Mucosa of rectum (tissue), 2 donors: ENCODE measurements around the gene IL34.
"Not testable (repeated sequence)": the region's sequence is repeated elsewhere in the genome, so short reads cannot be mapped to it uniquely, and the experiment has no call there.

Source experiments
- H3K27ac ChIP-seq, 2 donors: one replicate each; pipeline ENCODE4 v1.7.0; 2013; ENCODE audit warnings: inconsistent platforms in 2 of 2, low read depth in 2 of 2, low read length in 2 of 2
- H3K27me3 ChIP-seq, 2 donors: one replicate each; pipeline ENCODE4 v1.7.0; 2013; ENCODE audit warnings: low read length in 2 of 2; ENCODE audit not compliant: control insufficient read depth in 2 of 2, insufficient read depth in 2 of 2
- H3K36me3 ChIP-seq, 2 donors: one replicate each; pipeline ENCODE4 v1.7.0; 2013; ENCODE audit warnings: low read length in 2 of 2; ENCODE audit not compliant: control insufficient read depth in 2 of 2, insufficient read depth in 2 of 2
- H3K4me1 ChIP-seq, 2 donors: one replicate each; pipeline ENCODE4 v1.7.0; 2013; ENCODE audit warnings: low read length in 2 of 2, mild to moderate bottlenecking in 1 of 2; ENCODE audit not compliant: control insufficient read depth in 2 of 2, insufficient read depth in 2 of 2
- H3K4me3 ChIP-seq, 2 donors: one replicate each; pipeline ENCODE4 v1.7.0; 2013; ENCODE audit warnings: low read length in 2 of 2
- H3K9ac ChIP-seq, 2 donors: one replicate each; pipeline ENCODE4 v1.7.0; 2013; ENCODE audit warnings: low read length in 2 of 2, low read depth in 1 of 2, mild to moderate bottlenecking in 1 of 2
- H3K9me3 ChIP-seq, 2 donors: one replicate each; pipeline ENCODE4 v1.7.0; 2013; ENCODE audit warnings: low read length in 2 of 2; ENCODE audit not compliant: control insufficient read depth in 2 of 2
- donor health status: healthy.
- donor health status: Normal muscosa, but diverticular disease.

The IL34 gene

GRCh38 chr16:70610273-70611223 lies 35.8 kb upstream of the IL34 start:
- Histone ChIP-seq H3K9me3 (no peaks in the 10 kb centered on the region), H3K27me3 (no peaks in the 10 kb centered on the region), H3K9ac (no peak overlapping the region), H3K36me3 (no peaks in the 10 kb centered on the region), H3K4me1 (peaks cover 8 to 16% of the 10 kb centered on the region in 2 donors), H3K27ac (no peak overlapping the region), H3K4me3 (no peak overlapping the region)

- Histone ChIP-seq H3K4me3 (no peak overlapping the region), H3K27me3 (no peaks in the 10 kb centered on the region), H3K9ac (no peak overlapping the region), H3K27ac (no peak overlapping the region), H3K9me3 (no peaks in the 10 kb centered on the region), H3K36me3 (no peaks in the 10 kb centered on the region), H3K4me1 (peaks cover 8 to 16% of the 10 kb centered on the region in 2 donors)
These were observed 35.1 kb upstream of the IL34 start for GRCh38 chr16:70611224-70611598.

- Histone ChIP-seq H3K4me3 (no peak overlapping the region), H3K9ac (no peak overlapping the region), H3K4me1 (peaks cover 8 to 16% of the 10 kb centered on the region in 2 donors), H3K27me3 (no peaks in the 10 kb centered on the region), H3K36me3 (no peaks in the 10 kb centered on the region), H3K27ac (no peak overlapping the region), H3K9me3 (no peaks in the 10 kb centered on the region)
These were observed 34.5 kb upstream of the IL34 start for GRCh38 chr16:70611785-70612303.

GRCh38 chr16:70612931-70613330 lies 33.4 kb upstream of the IL34 start:
- H3K27ac ChIP-seq, result no peak overlapping the region
- H3K9ac ChIP-seq, result no peak overlapping the region
- H3K9me3 ChIP-seq, result no peaks in the 10 kb centered on the region
- H3K27me3 ChIP-seq, result no peaks in the 10 kb centered on the region
- H3K4me1 ChIP-seq, result peaks cover 8 to 16% of the 10 kb centered on the region in 2 donors
- no peak overlapping the region for H3K4me3 ChIP-seq
- H3K36me3 ChIP-seq, result no peaks in the 10 kb centered on the region

GRCh38 chr16:70614208-70614951 lies 32.0 kb upstream of the IL34 start:
- no peaks in the 10 kb centered on the region for H3K36me3 ChIP-seq

GRCh38 chr16:70615945-70616344 lies 30.4 kb upstream of the IL34 start:
- no peak overlapping the region for H3K4me3 ChIP-seq

More at GRCh38 chr16:70614208-70614951, 32.0 kb upstream of the IL34 start:
- H3K27ac ChIP-seq, result no peak overlapping the region
- no peak overlapping the region for H3K9ac ChIP-seq
- H3K4me3 ChIP-seq, result no peak overlapping the region
- H3K4me1 ChIP-seq, result peaks cover 8 to 16% of the 10 kb centered on the region in 2 donors
- no peaks in the 10 kb centered on the region for H3K9me3 ChIP-seq
- no peaks in the 10 kb centered on the region for H3K27me3 ChIP-seq

GRCh38 chr16:70621864-70622263 lies 24.5 kb upstream of the IL34 start:
- not testable (repeated sequence) for H3K9me3 ChIP-seq, H3K27ac ChIP-seq, H3K27me3 ChIP-seq, H3K4me3 ChIP-seq, H3K9ac ChIP-seq, H3K4me1 ChIP-seq, H3K36me3 ChIP-seq

More at GRCh38 chr16:70615945-70616344, 30.4 kb upstream of the IL34 start:
- H3K9me3 ChIP-seq, result no peaks in the 10 kb centered on the region
- H3K27ac ChIP-seq, result no peak overlapping the region
- no peaks in the 10 kb centered on the region for H3K36me3 ChIP-seq
- no peaks in the 10 kb centered on the region for H3K27me3 ChIP-seq
- peaks cover 4 to 8% of the 10 kb centered on the region in 2 donors for H3K4me1 ChIP-seq
- H3K9ac ChIP-seq, result no peak overlapping the region

- H3K9ac ChIP-seq, result no peak overlapping the region
- H3K4me1 ChIP-seq, result no peaks in the 10 kb centered on the region
- H3K27me3 ChIP-seq, result no peaks in the 10 kb centered on the region
- no peaks in the 10 kb centered on the region for H3K9me3 ChIP-seq
- no peak overlapping the region for H3K27ac ChIP-seq
- no peak overlapping the region for H3K4me3 ChIP-seq
- H3K36me3 ChIP-seq, result no peaks in the 10 kb centered on the region
These were observed 18.7 kb upstream of the IL34 start for GRCh38 chr16:70627696-70628095.

- Histone ChIP-seq H3K27ac (no peak overlapping the region), H3K4me3 (no peak overlapping the region), H3K4me1 (no peaks in the 10 kb centered on the region), H3K36me3 (no peaks in the 10 kb centered on the region), H3K9me3 (no peaks in the 10 kb centered on the region), H3K9ac (no peak overlapping the region), H3K27me3 (no peaks in the 10 kb centered on the region)
These were observed 15.2 kb upstream of the IL34 start for GRCh38 chr16:70630960-70631745.
